SU-DHL-6 (cell line): Measurements from ENCODE around the gene RBX1.
A peak's percentile ranks its signal among the peaks of the same experiment; 100 is the strongest.
"Not testable (repeated sequence)": the region's sequence is repeated elsewhere in the genome, so short reads cannot be mapped to it uniquely, and the experiment has no call there.

Source experiments
- H2AFZ ChIP-seq: fragments of 200-600 bp; sonication (generic); 2 replicates; pipeline ENCODE4 v1.6.1; 2014; ENCODE audit warnings: low read depth, mild to moderate bottlenecking, moderate library complexity, mixed read lengths, antibody characterized with exemption, low read length; ENCODE audit not compliant: severe bottlenecking
- H3F3A ChIP-seq: fragments of 200-600 bp; shearing (Covaris generic); 2 replicates; pipeline ENCODE4 v1.6.0; 2016; ENCODE audit warnings: antibody characterized with exemption, mild to moderate bottlenecking; ENCODE audit not compliant: insufficient read depth
- H3K27ac ChIP-seq: fragments of 200-600 bp; sonication (generic); 2 replicates; pipeline ENCODE4 v1.5.1; 2016; ENCODE audit warnings: low read depth, mild to moderate bottlenecking, low read length, moderate library complexity, mixed read lengths
- H3K27me3 ChIP-seq: fragments of 200-600 bp; sonication (generic), shearing (Covaris generic); 2 replicates; pipeline ENCODE4 v1.6.0; 2014; ENCODE audit warnings: mild to moderate bottlenecking, low read length
- H3K36me3 ChIP-seq: fragments of 200-600 bp; sonication (generic); 2 replicates; pipeline ENCODE4 v1.6.1; 2014; ENCODE audit warnings: mild to moderate bottlenecking, low read length, mixed read lengths
- H3K4me2 ChIP-seq: fragments of 300-600, 200-600 bp; shearing (Covaris generic), sonication (generic); 2 replicates; pipeline ENCODE4 v1.6.0; 2014; ENCODE audit warnings: low read length, low read depth, mild to moderate bottlenecking; ENCODE audit not compliant: poor library complexity, severe bottlenecking
- H3K4me3 ChIP-seq: fragments of 200-600 bp; sonication (generic); 2 replicates; pipeline ENCODE4 v1.5.1; 2014; ENCODE audit warnings: antibody characterized with exemption, low read length, mild to moderate bottlenecking, mixed read lengths; ENCODE audit not compliant: insufficient read depth, poor library complexity, severe bottlenecking
- H3K79me2 ChIP-seq: fragments of 200-600 bp; sonication (generic); 2 replicates; pipeline ENCODE4 v1.6.1; 2014; ENCODE audit warnings: mild to moderate bottlenecking, low read length, moderate library complexity; ENCODE audit not compliant: insufficient read depth
- H3K9ac ChIP-seq: fragments of 200-600 bp; sonication (generic); 2 replicates; pipeline ENCODE4 v1.7.0; 2014; ENCODE audit warnings: mild to moderate bottlenecking, low read length
- H3K9me2 ChIP-seq: fragments of 200-600 bp; sonication (generic); replicated peaks from 2 replicates; pipeline ENCODE4 v1.6.1; 2014; ENCODE audit warnings: low read length; ENCODE audit not compliant: insufficient read depth
- H3K9me3 ChIP-seq: fragments of 200-600 bp; sonication (generic); 2 replicates; pipeline ENCODE4 v1.6.1; 2014; ENCODE audit warnings: low read length, mixed read lengths; ENCODE audit not compliant: insufficient read depth
- H4K20me1 ChIP-seq: fragments of 200-600 bp; sonication (generic); 2 replicates; pipeline ENCODE4 v1.6.1; 2014; ENCODE audit warnings: low read depth, mild to moderate bottlenecking, antibody characterized with exemption, low read length, moderate library complexity, mixed read lengths
- CTCF ChIP-seq: fragments of 200-600 bp; sonication (generic); IDR thresholded peaks from one replicate; pipeline ENCODE4 v1.5.1; 2017; ENCODE audit warnings: antibody characterized with exemption, mild to moderate bottlenecking, low read length, moderate library complexity; ENCODE audit not compliant: insufficient read depth, poor library complexity, severe bottlenecking
- EZH2phosphoT487 ChIP-seq: fragments of 200-600 bp; sonication (generic), shearing (Covaris generic); conservative IDR thresholded peaks from 2 replicates; pipeline ENCODE4 v1.6.1; 2018; ENCODE audit warnings: mild to moderate bottlenecking, antibody characterized with exemption, low read length, moderate library complexity, mixed read lengths

The RBX1 gene

GRCh38 chr22:40950962-40951794 is at the start of gene RBX1:
Gene RBX1 (plus strand): TSS chr22:40951378. CDS start chr22:40951399, 21 bp downstream.
- peaks cover 14% of the 10 kb centered on the region; the same call in 1 of the 2 replicates for H3K36me3 ChIP-seq
- H3K9me3 ChIP-seq, result no peaks in the 10 kb centered on the region
- H3K27ac ChIP-seq, result peak within 1 kb of the TSS; percentile 83
- peaks cover 4% of the 10 kb centered on the region; the same call in 1 of the 2 replicates for H3F3A ChIP-seq
- no peaks in the 10 kb centered on the region for H3K9me2 ChIP-seq
- H3K4me3 ChIP-seq, result peak within 1 kb of the TSS; percentile 90
- H3K4me2 ChIP-seq, result peak within 1 kb of the TSS; percentile 92
- no peak for TF ChIP-seq EZH2phosphoT487
- no peaks in the 10 kb centered on the region for H3K27me3 ChIP-seq
- H2AFZ ChIP-seq, result peak within 1 kb of the TSS; percentile 91
- peaks cover 45% of the 10 kb centered on the region for H3K79me2 ChIP-seq
- H3K9ac ChIP-seq, result peak within 1 kb of the TSS; percentile 84
- H4K20me1 ChIP-seq, result no peaks in the 10 kb centered on the region

GRCh38 chr22:40904101-40904500 is 47.1 kb upstream of the RBX1 start:
- Histone ChIP-seq H2AFZ (no peak overlapping the region), H3K79me2 (no peaks in the 10 kb centered on the region), H3K9me2 (no peaks in the 10 kb centered on the region), H3K36me3 (no peaks in the 10 kb centered on the region; the same call in 1 of the 2 replicates), H3K9me3 (no peaks in the 10 kb centered on the region), H4K20me1 (no peaks in the 10 kb centered on the region), H3K27ac (no peak overlapping the region), H3K9ac (no peak overlapping the region), H3K4me3 (no peak overlapping the region), H3K4me2 (no peak overlapping the region), H3K27me3 (no peaks in the 10 kb centered on the region), H3F3A (no peaks in the 10 kb centered on the region)
- TF ChIP-seq EZH2phosphoT487, result no peak
- no peak for TF ChIP-seq CTCF

- Histone ChIP-seq H3F3A (no peaks in the 10 kb centered on the region), H4K20me1 (no peaks in the 10 kb centered on the region), H3K27me3 (no peaks in the 10 kb centered on the region), H3K4me2 (no peak overlapping the region), H3K36me3 (no peaks in the 10 kb centered on the region; the same call in 1 of the 2 replicates), H3K9me3 (no peaks in the 10 kb centered on the region), H3K9ac (no peak overlapping the region), H3K27ac (no peak overlapping the region), H2AFZ (no peak overlapping the region), H3K79me2 (no peaks in the 10 kb centered on the region), H3K9me2 (no peaks in the 10 kb centered on the region), H3K4me3 (no peak overlapping the region)
- no peak for TF ChIP-seq EZH2phosphoT487
- no peak for TF ChIP-seq CTCF
These were observed 42.3 kb upstream of the RBX1 start for GRCh38 chr22:40908895-40909294.

GRCh38 chr22:40911772-40912171 is 39.4 kb upstream of the RBX1 start:
- Histone ChIP-seq H3F3A (no peaks in the 10 kb centered on the region), H2AFZ (no peak overlapping the region), H3K9me3 (no peaks in the 10 kb centered on the region), H3K4me3 (no peak overlapping the region), H3K9ac (no peak overlapping the region), H3K79me2 (no peaks in the 10 kb centered on the region), H4K20me1 (no peaks in the 10 kb centered on the region), H3K27me3 (no peaks in the 10 kb centered on the region), H3K27ac (no peak overlapping the region), H3K9me2 (no peaks in the 10 kb centered on the region), H3K36me3 (no peaks in the 10 kb centered on the region; the same call in 1 of the 2 replicates), H3K4me2 (no peak overlapping the region)
- TF ChIP-seq CTCF, result no peak
- no peak for TF ChIP-seq EZH2phosphoT487

GRCh38 chr22:40912987-40913386 is 38.2 kb upstream of the RBX1 start:
- H3K9me3 ChIP-seq, H3K4me2 ChIP-seq, H3K9ac ChIP-seq, H3K27me3 ChIP-seq, H3F3A ChIP-seq, H3K36me3 ChIP-seq, H3K4me3 ChIP-seq, H3K27ac ChIP-seq, H4K20me1 ChIP-seq, H3K9me2 ChIP-seq, H2AFZ ChIP-seq, H3K79me2 ChIP-seq: not testable (repeated sequence)
